ENCODE results near the gene WIPI1. TPM values are rescaled to one million over a fixed set of nuclear protein-coding genes. Genes with fewer than 3 reads are reported as not detected.

WIPI1 gene
- total RNA-seq, 1 experiment from 2014 or later: 19.8 TPM

GRCh38 chr17:68389041-68389440 lies 68.3 kb downstream of the WIPI1 start:
- no peaks in the 10 kb centered on the region for H3K36me3 ChIP-seq (ENCODE audit: control insufficient read depth, insufficient read depth, low read length)
- H3K27me3 ChIP-seq (ENCODE audit: control insufficient read depth, insufficient read depth, low read length): no peaks in the 10 kb centered on the region
- no TSS peak for BruUV-seq (replicated peaks)
- H3K4me3 ChIP-seq (ENCODE audit: low read depth in 2 of 2, low read length in 2 of 2): no peak overlapping the region
- intact Hi-C loops (cut with micrococcal nuclease; ENCODE audit: unreplicated experiment): no loop called here
- no peak overlapping the region for H3K27ac ChIP-seq (ENCODE audit: low read length)
- DNase-seq (ENCODE audit: low read depth, low spot score): no peak
- ATAC-seq: no peak
- no peaks in the 10 kb centered on the region for H3K4me1 ChIP-seq (ENCODE audit: control insufficient read depth, insufficient read depth, low read length)
- CTCF ChIA-PET: no interaction called here
- POLR2A ChIA-PET: interaction anchor here (0.6 kb wide), 1 partner anchor 9 kb away, joined by 4 read pairs; no protein-coding TSS in a partner anchor
- H3K9me3 ChIP-seq (ENCODE audit: control insufficient read depth, insufficient read depth, low read depth, low read length): no peaks in the 10 kb centered on the region
- TF ChIP-seq REST (IDR thresholded peaks at IDR 0.05; ENCODE audit: insufficient read depth in 1 of 2, low read depth in 2 of 2, low read length in 1 of 2): no peak
- TF ChIP-seq SIN3A (IDR thresholded peaks at IDR 0.05; ENCODE audit: borderline replicate concordance, insufficient read depth, low read depth, low read length): no peak
- no peak for TF ChIP-seq CTCF (IDR thresholded peaks at IDR 0.05)
- no peak for TF ChIP-seq POLR2AphosphoS5 (IDR thresholded peaks at IDR 0.05; ENCODE audit: low read depth, low read length)
- no peak for TF ChIP-seq TCF7L2 (IDR thresholded peaks at IDR 0.05; ENCODE audit: low read depth, low read length)
- in situ Hi-C loops (cut with HindIII; ENCODE audit: low pct_unique_long_range_greater_than_20kb, low sequenced_read_pairs): no loop called here

- H3K4me3 ChIP-seq (ENCODE audit: low read depth in 2 of 2, low read length in 2 of 2): no peak overlapping the region
- intact Hi-C loops (cut with micrococcal nuclease; ENCODE audit: unreplicated experiment): no loop called here
- no peaks in the 10 kb centered on the region for H3K27me3 ChIP-seq (ENCODE audit: control insufficient read depth, insufficient read depth, low read length)
- no peak for TF ChIP-seq TCF7L2 (IDR thresholded peaks at IDR 0.05; ENCODE audit: low read depth, low read length)
- ATAC-seq (no peak), DNase-seq (ENCODE audit: low read depth, low spot score) (no peak)
- H3K9me3 ChIP-seq (ENCODE audit: control insufficient read depth, insufficient read depth, low read depth, low read length): no peaks in the 10 kb centered on the region
- H3K36me3 ChIP-seq (ENCODE audit: control insufficient read depth, insufficient read depth, low read length): no peaks in the 10 kb centered on the region
- no peak overlapping the region for H3K27ac ChIP-seq (ENCODE audit: low read length)
- no TSS peak for BruUV-seq (replicated peaks)
- CTCF ChIA-PET: no interaction called here
- POLR2A ChIA-PET: no interaction called here
- no peaks in the 10 kb centered on the region for H3K4me1 ChIP-seq (ENCODE audit: control insufficient read depth, insufficient read depth, low read length)
- in situ Hi-C loops (cut with HindIII; ENCODE audit: low pct_unique_long_range_greater_than_20kb, low sequenced_read_pairs): no loop called here
These were observed 69.7 kb downstream of the WIPI1 start for GRCh38 chr17:68387435-68388218.

GRCh38 chr17:68385490-68386215 lies 71.6 kb downstream of the WIPI1 start:
- Histone ChIP-seq H3K27ac (ENCODE audit: low read length) (no peak overlapping the region), H3K27me3 (ENCODE audit: control insufficient read depth, insufficient read depth, low read length) (no peaks in the 10 kb centered on the region), H3K9me3 (ENCODE audit: control insufficient read depth, insufficient read depth, low read depth, low read length) (no peaks in the 10 kb centered on the region), H3K4me3 (ENCODE audit: low read depth in 2 of 2, low read length in 2 of 2) (no peak overlapping the region), H3K4me1 (ENCODE audit: control insufficient read depth, insufficient read depth, low read length) (no peaks in the 10 kb centered on the region), H3K36me3 (ENCODE audit: control insufficient read depth, insufficient read depth, low read length) (no peaks in the 10 kb centered on the region)
- ATAC-seq: no peak
- POLR2A ChIA-PET: no interaction called here
- CTCF ChIA-PET: no interaction called here
- TF ChIP-seq SIN3A (IDR thresholded peaks at IDR 0.05; ENCODE audit: borderline replicate concordance, insufficient read depth, low read depth, low read length) (no peak), REST (IDR thresholded peaks at IDR 0.05; ENCODE audit: insufficient read depth in 1 of 2, low read depth in 2 of 2, low read length in 1 of 2) (no peak), TCF7L2 (IDR thresholded peaks at IDR 0.05; ENCODE audit: low read depth, low read length) (no peak), CTCF (IDR thresholded peaks at IDR 0.05) (no peak), POLR2AphosphoS5 (IDR thresholded peaks at IDR 0.05; ENCODE audit: low read depth, low read length) (no peak)
- no peak for DNase-seq (ENCODE audit: low read depth, low spot score)
- intact Hi-C loops (cut with micrococcal nuclease; ENCODE audit: unreplicated experiment) (no loop called here), in situ Hi-C loops (cut with HindIII; ENCODE audit: low pct_unique_long_range_greater_than_20kb, low sequenced_read_pairs) (no loop called here)
- BruUV-seq (replicated peaks): no TSS peak

Data from Panc1 (cell line).